Right lobe of liver (tissue), 4 donors: ENCODE data around the gene TOB1.

ENCODE experiments used
- CTCF ChIP-seq, 4 donors: fragments of 200-600 bp in 3 of 4; fragments of 450-650 bp in 1 of 4; IDR thresholded peaks; one replicate each; pipeline versions ENCODE4 v1.5.1 to v1.8.0; 2016 to 2022; ENCODE audit warnings: antibody characterized with exemption in 4 of 4, mild to moderate bottlenecking in 2 of 4
- POLR2A ChIP-seq: fragments of 450-650 bp; IDR thresholded peaks from one replicate; pipeline ENCODE4 v1.6.1; 2017; ENCODE audit warnings: antibody characterized with exemption, mild to moderate bottlenecking
- donor health status: DM: no; HTN: no; CAD: no.
- donor health status: DM: no; HTN: no; CAD: no.
- donor health status: DM: no; HTN: yes; CAD: no.

DNA sequence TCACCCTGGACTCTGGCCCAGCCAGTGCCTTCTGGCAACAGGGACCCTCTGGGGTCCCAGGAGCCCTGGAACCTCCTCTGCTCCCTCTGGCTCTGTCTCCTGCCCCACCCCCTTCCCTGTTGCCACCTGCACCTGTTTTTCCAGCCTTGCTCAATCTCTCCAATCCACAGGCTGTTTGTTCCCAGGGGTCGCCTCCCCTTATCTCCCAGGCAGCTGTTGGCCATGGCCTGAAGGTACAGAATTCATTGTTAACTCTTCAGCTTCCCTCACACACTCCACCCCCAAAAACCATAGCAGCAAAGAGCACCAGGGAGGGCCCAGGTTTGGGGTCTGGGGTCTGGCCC is 39.3 kb upstream of the TOB1 start:
- TF ChIP-seq CTCF (IDR thresholded peaks at IDR 0.05) = no peak
- TF ChIP-seq POLR2A = no peak
